Neural crest cell (in vitro differentiated cells): ENCODE results near the gene LSM11. TPM values are rescaled to one million over a fixed set of nuclear protein-coding genes. Genes with fewer than 3 reads are reported as not detected.

Experiments used
- DNase-seq: peaks from one replicate; pipeline ENCODE4 v3.0.0; 2021; ENCODE audit warnings: low read depth, mixed read lengths, low spot score
- H3K27ac Mint-ChIP-seq: one replicate; pipeline ENCODE4 v1.8.0; 2021; ENCODE audit warnings: mild to moderate bottlenecking, mixed read lengths; ENCODE audit not compliant: unreplicated experiment
- H3K27me3 Mint-ChIP-seq: 2 replicates; pipeline ENCODE4 v1.8.0; 2021; ENCODE audit warnings: low read depth, mild to moderate bottlenecking, mixed read lengths
- H3K36me3 Mint-ChIP-seq: 2 replicates; pipeline ENCODE4 v1.8.0; 2021; ENCODE audit warnings: low read depth, mild to moderate bottlenecking, mixed read lengths
- H3K4me1 Mint-ChIP-seq: 2 replicates; pipeline ENCODE4 v1.8.0; 2021; ENCODE audit warnings: mixed read lengths
- H3K4me3 Mint-ChIP-seq: one replicate; pipeline ENCODE4 v1.8.0; 2021; ENCODE audit warnings: mild to moderate bottlenecking, mixed read lengths
- H3K9me3 Mint-ChIP-seq: 2 replicates; pipeline ENCODE4 v1.8.0; 2021; ENCODE audit warnings: mixed read lengths
- total RNA-seq: library from RNA; stranded (reverse); gene quantifications from 2 replicates; pipeline ENCODE4 v1.2.1, GENCODE V29; 2021
- TF ChIP-seq, protein P1 (sequence below): fragments of 200-600 bp; sonication (generic); conservative IDR thresholded peaks from 2 replicates; pipeline ENCODE4 v1.5.0; 2021; ENCODE audit warnings: antibody characterized with exemption, mild to moderate bottlenecking

Gene LSM11
- total RNA-seq, 1 donor from 2014 or later: 10.4 TPM

DNA sequence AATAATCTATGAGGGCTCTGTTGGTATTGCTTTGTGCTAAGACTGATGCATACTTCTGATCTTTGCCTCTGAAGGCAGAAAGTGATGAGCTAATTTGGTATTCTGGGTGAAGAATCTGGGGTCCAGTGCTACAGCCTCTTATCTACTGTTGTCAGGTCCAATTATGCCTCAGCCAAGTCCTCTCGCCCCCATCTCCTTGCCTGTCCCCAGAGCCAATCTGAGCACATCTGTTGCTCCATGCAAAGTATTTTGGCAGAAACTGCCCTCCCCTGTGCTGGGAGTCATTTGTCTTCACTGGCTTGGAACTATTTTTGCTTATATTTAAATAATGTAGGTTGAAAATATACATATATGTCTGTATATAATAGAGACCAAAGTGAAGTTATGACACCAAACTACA lies 23.4 kb downstream of the LSM11 start:
- TF ChIP-seq, protein P1, sequence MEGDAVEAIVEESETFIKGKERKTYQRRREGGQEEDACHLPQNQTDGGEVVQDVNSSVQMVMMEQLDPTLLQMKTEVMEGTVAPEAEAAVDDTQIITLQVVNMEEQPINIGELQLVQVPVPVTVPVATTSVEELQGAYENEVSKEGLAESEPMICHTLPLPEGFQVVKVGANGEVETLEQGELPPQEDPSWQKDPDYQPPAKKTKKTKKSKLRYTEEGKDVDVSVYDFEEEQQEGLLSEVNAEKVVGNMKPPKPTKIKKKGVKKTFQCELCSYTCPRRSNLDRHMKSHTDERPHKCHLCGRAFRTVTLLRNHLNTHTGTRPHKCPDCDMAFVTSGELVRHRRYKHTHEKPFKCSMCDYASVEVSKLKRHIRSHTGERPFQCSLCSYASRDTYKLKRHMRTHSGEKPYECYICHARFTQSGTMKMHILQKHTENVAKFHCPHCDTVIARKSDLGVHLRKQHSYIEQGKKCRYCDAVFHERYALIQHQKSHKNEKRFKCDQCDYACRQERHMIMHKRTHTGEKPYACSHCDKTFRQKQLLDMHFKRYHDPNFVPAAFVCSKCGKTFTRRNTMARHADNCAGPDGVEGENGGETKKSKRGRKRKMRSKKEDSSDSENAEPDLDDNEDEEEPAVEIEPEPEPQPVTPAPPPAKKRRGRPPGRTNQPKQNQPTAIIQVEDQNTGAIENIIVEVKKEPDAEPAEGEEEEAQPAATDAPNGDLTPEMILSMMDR: no peak
- Mint-ChIP-seq H3K4me1 (peaks cover 6% of the 10 kb centered on the region), H3K36me3 (no peaks in the 10 kb centered on the region), H3K4me3 (no peak overlapping the region), H3K27ac (no peak overlapping the region), H3K9me3 (no peaks in the 10 kb centered on the region), H3K27me3 (no peaks in the 10 kb centered on the region)
- DNase-seq: no peak

DNA sequence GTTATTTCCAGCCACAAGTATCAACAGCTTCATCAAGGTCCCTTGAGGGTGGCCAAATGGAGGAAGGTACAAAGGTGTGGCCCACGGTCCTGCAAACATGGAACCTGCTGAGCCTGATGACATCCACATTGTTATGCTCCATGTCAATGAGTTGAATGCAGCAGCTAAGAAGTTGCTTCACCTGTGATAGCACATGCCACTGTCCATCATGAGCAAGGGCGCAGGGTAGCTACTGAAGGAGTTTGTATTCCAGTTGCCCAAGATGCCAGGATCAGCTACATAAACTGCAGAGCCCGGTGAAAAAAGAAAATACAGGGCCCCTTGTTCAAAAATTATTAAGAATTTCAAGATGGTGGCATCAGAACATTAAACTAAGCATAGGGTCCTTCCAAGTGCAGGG lies 24.2 kb downstream of the LSM11 start:
- Mint-ChIP-seq H3K4me1 (peaks cover 6% of the 10 kb centered on the region), H3K27ac (no peak overlapping the region), H3K36me3 (no peaks in the 10 kb centered on the region), H3K9me3 (no peaks in the 10 kb centered on the region), H3K27me3 (no peaks in the 10 kb centered on the region), H3K4me3 (no peak overlapping the region)
- DNase-seq: no peak
- TF ChIP-seq, protein P1: no peak

DNA sequence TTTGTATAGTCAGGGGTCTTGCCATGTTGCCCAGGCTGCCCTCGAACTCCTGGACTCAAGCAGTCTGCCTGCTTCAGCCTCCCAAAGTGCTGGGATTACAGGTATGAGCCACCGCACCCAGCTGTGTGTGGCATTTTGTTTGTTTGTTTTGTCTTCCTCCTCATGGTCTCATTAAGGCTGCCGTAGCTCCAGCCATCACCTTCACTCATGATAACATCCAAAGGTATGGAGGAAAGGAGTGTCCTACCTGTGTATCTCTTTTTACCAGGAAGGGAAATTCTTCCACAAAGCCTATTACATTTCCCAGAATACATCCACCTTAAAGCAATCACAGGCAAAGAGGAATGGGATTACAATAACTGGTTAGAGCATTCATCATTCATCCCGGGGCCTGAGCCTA lies 27.2 kb downstream of the LSM11 start:
- Mint-ChIP-seq H3K27ac (no peak overlapping the region), H3K4me3 (no peak overlapping the region), H3K27me3 (no peaks in the 10 kb centered on the region), H3K36me3 (no peaks in the 10 kb centered on the region), H3K4me1 (peaks cover 6% of the 10 kb centered on the region), H3K9me3 (no peaks in the 10 kb centered on the region)
- TF ChIP-seq, protein P1: no peak
- no peak for DNase-seq

DNA sequence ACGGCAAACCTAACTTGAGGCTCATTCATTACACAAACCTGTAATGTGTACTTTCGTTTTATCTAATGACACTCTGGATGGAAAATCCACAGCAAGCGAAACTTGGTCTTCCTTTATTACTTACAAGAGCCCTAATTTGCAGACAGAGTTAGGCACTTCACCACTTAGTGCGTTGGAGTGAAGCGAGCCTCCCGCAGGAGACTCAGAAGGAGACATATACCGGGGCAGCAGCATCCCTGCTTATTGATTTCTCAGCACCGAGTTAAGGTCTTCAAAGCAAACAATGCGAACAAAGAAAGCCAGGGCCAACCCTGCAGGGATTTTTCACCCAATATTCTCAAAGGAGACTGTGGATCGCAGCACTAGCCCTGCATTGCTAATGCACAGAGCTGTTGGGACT lies 28.6 kb downstream of the LSM11 start:
- Mint-ChIP-seq H3K27me3 (no peaks in the 10 kb centered on the region), H3K4me1 (peaks cover 6% of the 10 kb centered on the region), H3K27ac (no peak overlapping the region), H3K9me3 (no peaks in the 10 kb centered on the region), H3K4me3 (no peak overlapping the region), H3K36me3 (no peaks in the 10 kb centered on the region)
- TF ChIP-seq, protein P1: no peak
- no peak for DNase-seq

DNA sequence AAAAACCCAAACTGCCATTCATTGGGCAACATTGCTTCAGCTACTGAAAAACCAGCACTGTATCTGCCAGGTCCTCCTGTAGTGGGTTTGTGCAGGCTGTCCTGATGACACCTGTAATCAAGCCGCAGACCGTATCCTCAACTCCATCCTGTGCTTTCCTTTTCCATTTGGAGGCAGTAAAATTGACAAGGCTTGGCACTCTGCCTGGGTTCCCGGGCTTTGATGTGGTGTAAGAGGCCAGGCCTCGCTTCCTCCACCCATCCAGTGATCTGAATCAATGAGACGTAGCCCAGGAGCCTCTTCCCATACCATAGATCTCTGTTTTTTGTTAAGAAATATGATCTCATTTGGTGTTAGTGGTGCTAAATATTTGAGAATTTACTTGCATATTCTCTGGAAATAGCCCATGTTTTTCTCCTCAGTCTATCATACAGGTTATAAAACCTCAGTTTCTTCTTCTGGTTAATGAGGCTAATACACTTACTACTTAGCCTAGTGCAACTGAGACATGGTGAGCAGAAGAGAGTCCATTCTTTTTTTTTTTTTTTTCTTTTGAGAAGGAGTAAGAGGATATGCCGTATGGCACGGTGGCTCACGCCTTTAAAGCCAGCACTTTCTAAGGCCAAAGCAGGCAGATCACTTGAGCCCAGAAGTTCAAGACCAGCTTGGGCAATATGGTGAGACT lies 34.8 kb downstream of the LSM11 start:
- TF ChIP-seq, protein P1: no peak
- no peak overlapping the region for H3K4me3 Mint-ChIP-seq
- no peak overlapping the region for H3K27ac Mint-ChIP-seq
- H3K36me3 Mint-ChIP-seq: no peaks in the 10 kb centered on the region
- no peaks in the 10 kb centered on the region for H3K4me1 Mint-ChIP-seq
- no peaks in the 10 kb centered on the region for H3K9me3 Mint-ChIP-seq
- DNase-seq: no peak
- H3K27me3 Mint-ChIP-seq: no peaks in the 10 kb centered on the region
